KMS-11 (cell line): ENCODE results near the gene SRP19.

Experiments
- H2AFZ ChIP-seq: fragments of 200-600 bp; sonication (generic); 2 replicates; pipeline ENCODE4 v1.6.1; 2016; ENCODE audit warnings: antibody characterized with exemption, mixed run types, low read depth
- H3K27ac ChIP-seq: fragments of 200-600 bp; sonication (generic); 2 replicates; pipeline ENCODE4 v1.6.1; 2016; ENCODE audit warnings: mild to moderate bottlenecking, mixed run types
- H3K27me3 ChIP-seq: fragments of 200-600 bp; sonication (generic); 2 replicates; pipeline ENCODE4 v1.6.1; 2017; ENCODE audit warnings: mild to moderate bottlenecking, low read depth, mixed run types, moderate library complexity; ENCODE audit not compliant: insufficient read depth
- H3K36me3 ChIP-seq: fragments of 200-600 bp; sonication (generic); 2 replicates; pipeline ENCODE4 v1.6.1; 2017; ENCODE audit warnings: mild to moderate bottlenecking, mixed run types; ENCODE audit not compliant: insufficient read depth
- H3K4me1 ChIP-seq: fragments of 200-600 bp; sonication (generic); 2 replicates; pipeline ENCODE4 v1.6.1; 2016; ENCODE audit warnings: mild to moderate bottlenecking, low read depth, mixed run types; ENCODE audit not compliant: poor library complexity, severe bottlenecking
- H3K4me2 ChIP-seq: fragments of 200-600 bp; sonication (generic); 2 replicates; pipeline ENCODE4 v1.7.0; 2016; ENCODE audit warnings: mild to moderate bottlenecking, mixed run types
- H3K4me3 ChIP-seq: fragments of 200-600 bp; sonication (generic); IDR thresholded peaks from 2 replicates; pipeline ENCODE4 v1.6.1; 2017; ENCODE audit warnings: low read depth, low read length, mixed read lengths; ENCODE audit not compliant: insufficient read depth
- H3K79me2 ChIP-seq: fragments of 200-600 bp; sonication (generic); 2 replicates; pipeline ENCODE4 v1.6.1; 2016; ENCODE audit warnings: low read depth, mixed run types; ENCODE audit not compliant: insufficient read depth
- H3K9ac ChIP-seq: fragments of 200-600 bp; sonication (generic); 2 replicates; pipeline ENCODE4 v1.6.1; 2016; ENCODE audit warnings: mild to moderate bottlenecking, mixed run types
- H4K20me1 ChIP-seq: fragments of 200-600 bp; sonication (generic); 2 replicates; pipeline ENCODE4 v1.6.1; 2016; ENCODE audit warnings: mild to moderate bottlenecking, mixed run types; ENCODE audit not compliant: insufficient read depth
- CTCF ChIP-seq: fragments of 200-600 bp; sonication (generic); conservative IDR thresholded peaks from 2 replicates; pipeline ENCODE4 v1.6.1; 2017; ENCODE audit warnings: low read depth, mild to moderate bottlenecking, antibody characterized with exemption, low read length, moderate library complexity, mixed read lengths

SRP19 gene

DNA sequence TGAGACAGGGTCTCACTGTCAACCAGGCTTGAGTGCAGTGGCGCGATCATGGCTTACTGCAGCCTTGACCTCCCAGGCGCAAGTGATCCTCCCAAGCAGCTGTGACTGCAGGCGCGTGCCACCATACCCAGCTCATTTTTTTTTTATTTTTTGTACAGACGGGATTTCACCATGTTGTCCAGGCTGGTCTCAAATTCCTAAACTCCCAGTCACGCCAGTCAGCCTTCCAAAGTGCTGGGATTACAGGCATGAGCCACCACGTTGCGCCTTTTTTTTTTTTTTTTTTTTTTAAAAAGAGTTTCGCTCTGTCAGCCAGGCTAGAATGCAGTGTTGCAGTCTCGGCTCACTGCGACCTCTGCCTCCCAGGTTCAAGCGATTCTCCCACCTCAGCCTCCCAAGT, 27.1 kb upstream of the SRP19 start:
- Histone ChIP-seq H3K27me3 (no peaks in the 10 kb centered on the region), H3K36me3 (peaks cover 3% of the 10 kb centered on the region; the same call in 1 of the 2 replicates), H3K79me2 (no peaks in the 10 kb centered on the region), H3K4me1 (no peaks in the 10 kb centered on the region), H3K4me2 (no peak overlapping the region), H4K20me1 (no peaks in the 10 kb centered on the region), H3K9ac (no peak overlapping the region), H2AFZ (no peak overlapping the region), H3K27ac (no peak overlapping the region), H3K4me3 (no peak overlapping the region)
- no peak for TF ChIP-seq CTCF

- TF ChIP-seq CTCF: no peak
- H3K4me3 ChIP-seq: no peak overlapping the region
Observed at GRCh38 chr5:112844489-112844888, 16.6 kb upstream of the SRP19 start.

DNA sequence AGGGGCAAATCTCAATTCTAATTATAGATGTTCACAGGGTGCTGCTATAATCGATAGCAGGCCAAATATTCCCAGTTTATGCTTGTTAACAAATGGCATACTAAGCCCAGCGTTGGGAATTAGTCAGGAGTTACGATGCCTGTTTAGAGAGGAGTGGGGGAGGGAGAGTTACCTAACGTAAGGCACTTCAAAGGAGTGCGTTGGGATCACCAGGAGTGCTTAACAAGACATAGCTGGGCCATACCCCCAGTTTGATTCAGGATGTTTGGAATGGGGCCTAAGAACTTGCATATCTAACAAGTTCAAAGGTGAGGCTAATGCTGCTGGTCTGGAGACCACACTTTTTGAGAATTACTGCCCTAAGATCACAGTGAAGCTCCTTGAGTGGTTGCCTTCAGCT, 14.5 kb upstream of the SRP19 start:
- peaks cover 3% of the 10 kb centered on the region for H3K4me1 ChIP-seq
- no peaks in the 10 kb centered on the region for H3K79me2 ChIP-seq
- no peak overlapping the region for H3K9ac ChIP-seq
- H3K4me2 ChIP-seq: no peak overlapping the region
- H4K20me1 ChIP-seq: no peaks in the 10 kb centered on the region
- H2AFZ ChIP-seq: no peak overlapping the region
- H3K27ac ChIP-seq: no peak overlapping the region
- H3K4me3 ChIP-seq: no peak overlapping the region
- no peaks in the 10 kb centered on the region for H3K36me3 ChIP-seq
- no peaks in the 10 kb centered on the region for H3K27me3 ChIP-seq
- TF ChIP-seq CTCF: no peak

More at GRCh38 chr5:112844489-112844888, 16.6 kb upstream of the SRP19 start:
- Histone ChIP-seq H2AFZ (no peak overlapping the region), H3K4me2 (no peak overlapping the region), H3K27me3 (no peaks in the 10 kb centered on the region), H3K79me2 (no peaks in the 10 kb centered on the region), H3K4me1 (peaks cover 3% of the 10 kb centered on the region), H4K20me1 (no peaks in the 10 kb centered on the region), H3K27ac (no peak overlapping the region), H3K9ac (no peak overlapping the region), H3K36me3 (no peaks in the 10 kb centered on the region)

DNA sequence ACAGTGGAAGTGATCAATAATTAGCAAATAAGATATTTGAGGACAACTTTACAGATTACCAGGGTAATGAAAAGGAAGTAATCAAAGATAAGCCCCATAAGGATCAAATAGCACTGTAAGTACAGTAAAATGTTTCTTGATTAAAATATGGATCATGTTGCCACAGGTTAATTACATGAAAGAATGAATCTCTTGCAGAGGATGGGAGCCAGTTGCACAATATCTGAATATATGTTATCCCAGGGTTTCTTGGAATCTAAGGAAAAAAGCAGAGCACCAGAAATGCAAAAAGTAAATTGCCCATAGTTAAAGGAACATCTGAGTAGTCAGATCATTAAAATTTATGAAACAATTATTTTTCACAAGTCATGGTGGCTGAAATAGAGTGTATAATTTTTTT, 13.8 kb upstream of the SRP19 start:
- Histone ChIP-seq H3K4me3 (no peak overlapping the region), H3K4me1 (peaks cover 3% of the 10 kb centered on the region), H3K4me2 (no peak overlapping the region), H4K20me1 (no peaks in the 10 kb centered on the region), H3K79me2 (no peaks in the 10 kb centered on the region), H3K9ac (no peak overlapping the region), H3K36me3 (no peaks in the 10 kb centered on the region), H2AFZ (no peak overlapping the region), H3K27ac (no peak overlapping the region), H3K27me3 (no peaks in the 10 kb centered on the region)
- no peak for TF ChIP-seq CTCF
